ENCODE results near the gene NEAT1. TPM values are rescaled to one million over a fixed set of nuclear protein-coding genes. Genes with fewer than 3 reads are reported as not detected.

Gene NEAT1
- total and polyA plus RNA-seq, 2 of the 8 experiments (the other 6 are each of a cell fraction or from before 2014, with no cell fraction given), result 2.4 to 10.7 TPM

- TF ChIP-seq SP1 (IDR thresholded peaks at IDR 0.05; ENCODE audit: low read depth, low read length) (peak; percentile 46; the same call in 1 of the 2 replicates), SP4 (IDR thresholded peaks at IDR 0.05; ENCODE audit: low read length) (0 out of 2 replicates have a peak, but pooled peaks have one; percentile 64), PHF8 (conservative IDR thresholded peaks at IDR 0.05; ENCODE audit: low read depth, low read length) (no peak), EGR1 (IDR thresholded peaks at IDR 0.05; ENCODE audit: borderline replicate concordance, low read depth, low read length) (peak; percentile 90), POU5F1 (IDR thresholded peaks at IDR 0.05; ENCODE audit: low read depth, low read length) (no peak), GABPA (IDR thresholded peaks at IDR 0.05; ENCODE audit: borderline replicate concordance, insufficient read depth, low read length) (peak; percentile 79; the same call in 1 of the 2 replicates), POLR2A (IDR thresholded peaks at IDR 0.05; ENCODE audit: control extremely low read depth in 1 of 2, low read depth in 2 of 2, low read length in 2 of 2) (no peak)
These were observed 6.2 kb upstream of the NEAT1 start (continued) for GRCh38 chr11:65416341-65416824.

Measured in H1 (cell line).